22Rv1 (cell line): ENCODE results near the gene ANTXRL.
A peak's percentile ranks its signal among the peaks of the same experiment; 100 is the strongest.

Experiments used
- H3K27ac ChIP-seq: fragments of 450-650 bp; 2 replicates; pipeline ENCODE4 v1.5.1; 2017
- CTCF ChIP-seq: fragments of 450-650 bp; IDR thresholded peaks from 2 replicates; pipeline ENCODE4 v1.5.1; 2017; ENCODE audit warnings: mild to moderate bottlenecking
- ZFX ChIP-seq: fragments of 450-650 bp; IDR thresholded peaks from 2 replicates; pipeline ENCODE4 v1.6.1; 2017; ENCODE audit warnings: antibody characterized with exemption, borderline replicate concordance

ANTXRL gene

DNA sequence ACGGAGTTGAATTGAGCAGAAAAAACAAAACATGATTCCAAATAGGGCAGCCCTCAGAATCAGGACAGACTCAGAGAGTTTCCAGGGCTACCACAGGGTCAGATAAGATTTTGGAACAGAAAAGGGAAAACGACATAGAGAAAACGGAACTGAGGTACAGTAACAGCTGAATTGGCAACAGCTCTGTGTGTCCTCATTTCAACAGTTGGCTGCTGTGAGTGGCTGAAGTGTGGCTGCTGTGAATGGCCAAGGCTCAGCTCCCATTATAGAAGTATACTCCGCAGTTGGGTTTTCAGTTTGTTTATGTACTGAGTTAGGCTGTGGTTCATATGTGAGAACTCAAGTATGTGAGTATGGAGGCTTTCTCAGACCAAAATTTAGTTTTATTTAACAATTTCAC, 32.0 kb downstream of the ANTXRL start:
- TF ChIP-seq ZFX (no peak), CTCF (no peak)
- no peak overlapping the region for H3K27ac ChIP-seq

- H3K27ac ChIP-seq: no peak overlapping the region
- TF ChIP-seq ZFX (no peak), CTCF (no peak)
Measured at GRCh38 chr10:46319389-46319788, 32.6 kb downstream of the ANTXRL start.

DNA sequence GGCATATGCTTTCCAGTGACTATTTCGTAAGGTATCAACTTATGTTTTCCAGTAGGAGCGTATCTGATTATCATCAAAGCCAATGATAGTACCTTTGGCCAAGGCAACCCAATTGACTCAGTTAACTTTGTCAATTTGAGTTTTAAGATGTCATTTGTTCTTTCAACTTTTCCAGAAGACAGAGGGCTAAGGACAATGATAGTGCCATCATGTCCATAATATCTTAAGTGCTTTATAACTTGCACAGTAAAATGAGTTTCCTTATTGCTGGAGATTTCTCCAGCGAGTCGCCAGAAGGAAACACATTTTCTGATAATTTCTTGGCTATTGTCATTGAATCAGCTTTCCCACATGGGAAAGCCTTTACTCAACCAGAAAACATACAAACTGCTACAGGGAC, 35.0 kb downstream of the ANTXRL start:
- TF ChIP-seq CTCF (no peak), ZFX (no peak)
- no peak overlapping the region for H3K27ac ChIP-seq

- TF ChIP-seq CTCF (no peak), ZFX (no peak)
- no peak overlapping the region for H3K27ac ChIP-seq
Measured at GRCh38 chr10:46323176-46323575, 36.4 kb downstream of the ANTXRL start.

DNA sequence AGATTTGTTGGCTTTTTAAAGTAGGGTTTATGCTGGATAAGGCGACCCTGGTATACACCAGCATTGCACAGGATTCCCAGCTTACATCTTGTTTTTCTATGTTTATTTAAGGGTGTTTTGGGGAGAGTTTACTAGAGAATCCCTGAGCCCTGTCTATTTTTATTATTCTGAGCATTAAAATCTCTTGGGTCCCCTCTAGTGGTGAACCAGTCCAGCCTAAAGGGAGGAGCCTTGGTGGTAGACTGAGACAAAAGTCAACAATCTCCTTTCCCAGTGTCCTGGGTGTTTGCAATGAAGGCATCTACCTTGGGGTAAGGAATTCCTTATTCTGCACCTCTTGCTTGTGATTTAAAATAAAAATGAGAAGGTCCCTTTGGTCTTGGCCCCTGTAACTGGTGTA, 38.2 kb downstream of the ANTXRL start:
- H3K27ac ChIP-seq: no peak overlapping the region
- TF ChIP-seq CTCF (peak; percentile 35; the same call in 1 of the 2 replicates), ZFX (no peak)

- H3K27ac ChIP-seq: no peak overlapping the region
- no peak for TF ChIP-seq ZFX
- no peak for TF ChIP-seq CTCF
Measured at GRCh38 chr10:46326066-46326465, 39.3 kb downstream of the ANTXRL start.

DNA sequence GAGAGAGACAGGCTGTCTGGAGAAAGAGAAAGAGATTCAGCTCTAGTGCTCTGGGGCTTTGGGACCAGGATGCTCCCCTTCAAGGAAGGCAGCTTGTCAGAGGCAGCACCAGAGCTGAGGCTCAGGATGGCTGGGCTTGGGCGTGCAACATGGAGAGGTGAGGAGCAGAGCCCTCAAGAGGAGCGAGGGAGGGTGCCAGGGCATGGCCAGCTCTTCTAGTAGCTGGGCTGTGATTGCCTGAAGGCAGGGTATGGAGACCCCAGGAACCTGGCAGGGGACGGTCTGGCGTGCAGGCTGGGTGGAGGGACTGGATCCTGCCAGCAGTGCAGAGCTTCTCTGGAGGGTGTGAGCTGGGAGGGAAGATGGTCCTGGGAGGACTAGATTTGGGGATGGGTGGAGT, 40.2 kb downstream of the ANTXRL start:
- TF ChIP-seq ZFX: no peak
- TF ChIP-seq CTCF: no peak

More for the DNA sequence above, 40.2 kb downstream of the ANTXRL start:
- no peak overlapping the region for H3K27ac ChIP-seq
